ENCODE measurements around the gene KCNQ2.

KCNQ2 gene

DNA sequence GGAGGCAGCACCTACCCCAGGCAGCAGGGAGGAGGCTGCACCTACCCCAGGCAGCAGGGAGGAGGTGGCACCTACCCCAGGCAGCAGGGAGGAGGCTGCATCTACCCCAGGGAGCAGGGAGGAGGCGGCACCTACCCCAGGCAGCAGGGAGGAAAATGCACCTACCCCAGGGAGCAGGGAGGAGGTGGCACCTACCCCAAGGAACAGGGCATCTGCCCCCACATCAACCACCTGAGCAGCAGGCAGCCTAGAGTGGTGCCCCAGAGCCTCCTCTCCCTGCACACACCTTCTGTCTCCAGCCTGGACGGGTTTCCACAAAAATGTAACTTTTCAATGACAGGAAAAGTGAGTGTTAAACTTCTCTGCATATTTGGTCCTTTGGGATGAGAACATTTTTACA lies 10.2 kb downstream of the KCNQ2 start:
- H3K36me3 Mint-ChIP-seq (ENCODE audit: low read depth) = no peaks in the 10 kb centered on the region
- H3K9me3 Mint-ChIP-seq = no peaks in the 10 kb centered on the region
- H3K4me3 Mint-ChIP-seq = no peak overlapping the region
- no peak for TF ChIP-seq CTCF (IDR thresholded peaks at IDR 0.05; ENCODE audit: unreplicated experiment in 3 of 3)
- no peaks in the 10 kb centered on the region for H3K4me1 Mint-ChIP-seq
- H3K27ac Mint-ChIP-seq = no peak overlapping the region
- H3K27me3 Mint-ChIP-seq (ENCODE audit: low read depth) = peaks cover 58% of the 10 kb centered on the region

DNA sequence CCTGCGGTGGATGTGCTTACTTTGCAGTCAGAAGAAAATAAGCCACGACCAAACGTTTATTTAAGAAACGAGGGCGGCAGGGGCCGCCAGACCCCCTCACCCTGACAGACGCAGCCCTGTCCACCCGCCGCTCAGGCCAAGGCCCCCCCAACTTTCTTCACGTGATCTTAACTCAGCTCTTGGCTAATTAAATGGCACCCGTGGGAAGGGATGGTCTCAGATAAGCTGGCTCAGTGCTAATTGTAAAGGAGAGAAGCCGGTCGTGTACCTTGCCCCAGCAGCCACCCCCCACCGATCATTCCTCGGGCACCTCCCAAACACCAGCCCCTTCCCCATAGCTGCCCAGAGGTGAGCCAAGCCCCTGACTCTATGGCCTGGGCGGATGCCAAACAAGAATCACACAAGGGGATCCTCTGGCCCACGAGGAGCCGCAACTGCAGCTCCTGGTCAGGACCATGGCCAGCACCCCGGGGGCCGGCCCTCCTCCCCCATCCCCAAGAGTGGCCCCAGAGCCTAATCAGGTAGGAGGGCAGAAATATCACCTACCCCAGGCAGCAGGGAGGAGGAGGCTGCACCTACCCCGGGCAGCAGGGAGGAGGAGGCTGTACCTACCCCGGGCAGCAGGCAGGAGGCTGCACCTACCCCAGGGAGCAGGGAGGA lies 11.2 kb downstream of the KCNQ2 start:
- H3K27ac Mint-ChIP-seq = no peak overlapping the region
- peaks cover 57% of the 10 kb centered on the region for H3K27me3 Mint-ChIP-seq (ENCODE audit: low read depth)
- no peaks in the 10 kb centered on the region for H3K9me3 Mint-ChIP-seq
- no peak overlapping the region for H3K4me3 Mint-ChIP-seq
- H3K4me1 Mint-ChIP-seq = no peaks in the 10 kb centered on the region
- no peaks in the 10 kb centered on the region for H3K36me3 Mint-ChIP-seq (ENCODE audit: low read depth)
- TF ChIP-seq CTCF (IDR thresholded peaks at IDR 0.05; ENCODE audit: unreplicated experiment in 3 of 3) = no peak

GRCh38 chr20:63459070-63459380 lies 13.4 kb downstream of the KCNQ2 start:
- no peak for TF ChIP-seq CTCF (IDR thresholded peaks at IDR 0.05; ENCODE audit: unreplicated experiment in 3 of 3)
- H3K27me3 Mint-ChIP-seq (ENCODE audit: low read depth) = peaks cover 48% of the 10 kb centered on the region

GRCh38 chr20:63458170-63459069 lies 14.0 kb downstream of the KCNQ2 start:
- Mint-ChIP-seq H3K9me3 (no peaks in the 10 kb centered on the region), H3K4me1 (peaks cover 7% of the 10 kb centered on the region), H3K27ac (no peak overlapping the region), H3K36me3 (ENCODE audit: low read depth) (no peaks in the 10 kb centered on the region), H3K4me3 (no peak overlapping the region), H3K27me3 (ENCODE audit: low read depth) (peaks cover 46% of the 10 kb centered on the region)
- no peak for TF ChIP-seq CTCF (IDR thresholded peaks at IDR 0.05; ENCODE audit: unreplicated experiment in 3 of 3)

More at GRCh38 chr20:63459070-63459380, 13.4 kb downstream of the KCNQ2 start:
- H3K27ac Mint-ChIP-seq = no peak overlapping the region
- peaks cover 3% of the 10 kb centered on the region for H3K4me1 Mint-ChIP-seq
- no peak overlapping the region for H3K4me3 Mint-ChIP-seq
- no peaks in the 10 kb centered on the region for H3K9me3 Mint-ChIP-seq
- H3K36me3 Mint-ChIP-seq (ENCODE audit: low read depth) = no peaks in the 10 kb centered on the region

DNA sequence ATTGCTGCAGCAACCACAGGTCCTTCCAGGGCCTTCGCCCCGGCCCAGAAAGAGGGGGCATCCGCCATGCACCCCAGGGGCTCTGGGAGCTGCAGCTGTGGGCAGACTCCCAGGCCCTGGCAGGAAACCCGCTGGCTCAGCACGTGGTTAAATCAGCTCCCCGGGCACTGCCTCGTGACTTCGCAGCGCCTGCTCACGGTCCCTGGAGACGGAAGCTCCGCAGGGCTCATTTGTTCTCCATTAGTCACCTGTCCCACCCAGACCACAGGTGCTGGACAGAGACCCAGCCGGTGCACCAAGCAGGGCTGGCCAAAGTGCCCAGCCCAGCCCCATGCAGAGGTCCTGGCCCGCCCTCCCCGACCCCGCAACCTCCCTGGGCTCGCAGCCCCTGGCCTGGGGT lies 14.7 kb downstream of the KCNQ2 start:
- Mint-ChIP-seq H3K4me3 (no peak overlapping the region), H3K27ac (no peak overlapping the region), H3K4me1 (peaks cover 7% of the 10 kb centered on the region), H3K9me3 (no peaks in the 10 kb centered on the region), H3K27me3 (ENCODE audit: low read depth) (peaks cover 39% of the 10 kb centered on the region), H3K36me3 (ENCODE audit: low read depth) (no peaks in the 10 kb centered on the region)
- TF ChIP-seq CTCF (IDR thresholded peaks at IDR 0.05; ENCODE audit: unreplicated experiment in 3 of 3) = no peak

Measured in nephron (organoid).